GM12878 (cell line): Measurements from ENCODE around the gene MVK. TPM values are rescaled to one million over a fixed set of nuclear protein-coding genes. Genes with fewer than 3 reads are reported as not detected.

ENCODE experiments used
- ATAC-seq: fragments of 200-7000 bp; cut with Tn5 transposase; 3 replicates; pipeline ENCODE4 v1.9.1; 2020; ENCODE audit warnings: mild to moderate bottlenecking, moderate library complexity
- BruUV-seq: library from RNA; stranded (reverse); fragments of 400-500 nt; replicated peaks from 2 replicates; lab custom pipeline; 2021; lab: Mats Ljungman, UMichigan
- CTCF ChIA-PET: fragments of 300-600 bp; sonication (Branson Sonifier 250); formaldehyde crosslinking; extraction: SDS; loops from one replicate; lab custom pipeline; 2021; ENCODE audit warnings: inconsistent platforms; lab: Yijun Ruan, JAX
- POLR2A ChIA-PET: fragments of 350-600 bp; formaldehyde crosslinking; extraction: SDS; loops from one replicate; lab custom pipeline; 2021; ENCODE audit warnings: inconsistent platforms; lab: Charles Lee
- RAD21 ChIA-PET: fragments of 300-600 bp; sonication (Branson Sonifier 250); formaldehyde crosslinking; loops from one replicate; lab custom pipeline; 2023; ENCODE audit warnings: antibody characterized with exemption; ENCODE audit not compliant: unreplicated experiment; lab: Charles Lee
- SMC1A ChIA-PET: fragments of 300-600 bp; sonication (Branson Sonifier 250); formaldehyde crosslinking; loops from one replicate; lab custom pipeline; 2023; ENCODE audit not compliant: unreplicated experiment, uncharacterized antibody; lab: Charles Lee
- DNase-seq: peaks from one replicate; pipeline ENCODE4 v3.0.0-alpha.2; 2011; ENCODE audit warnings: low read depth, low spot score
- FAIRE-seq: peaks from 3 replicates; lab custom pipeline; 2011; peaks lifted over from hg19 to GRCh38; lab: Jason Lieb, UNC
- H2AFZ ChIP-seq: 2 replicates; pipeline ENCODE4 v1.6.0; 2011; ENCODE audit warnings: low read depth, low read length, control low read depth; ENCODE audit not compliant: control insufficient read depth
- H3K27ac ChIP-seq: 2 replicates; pipeline ENCODE4 v1.5.1; 2011; ENCODE audit warnings: control low read depth; ENCODE audit not compliant: control insufficient read depth, insufficient read depth
- H3K27me3 ChIP-seq, 2 experiments: replicated peaks in 1 of 2; 2 replicates each; pipeline versions ENCODE4 v1.6.0 to v1.6.1; 2011; ENCODE audit warnings: low read length in 1 of 2; ENCODE audit not compliant: control insufficient read depth in 2 of 2, insufficient read depth in 2 of 2
- H3K36me3 ChIP-seq, 2 experiments: 2 replicates each; pipeline ENCODE4 v1.5.1; 2011; ENCODE audit warnings: low read length in 1 of 2; ENCODE audit not compliant: control insufficient read depth in 2 of 2, insufficient read depth in 2 of 2
- H3K4me1 ChIP-seq: 2 replicates; pipeline ENCODE4 v1.6.1; 2011; ENCODE audit warnings: mild to moderate bottlenecking, low read length, moderate library complexity, mixed read lengths; ENCODE audit not compliant: control insufficient read depth, insufficient read depth
- H3K4me2 ChIP-seq: 2 replicates; pipeline ENCODE4 v1.6.0; 2011; ENCODE audit warnings: control low read depth; ENCODE audit not compliant: control insufficient read depth, insufficient read depth
- H3K4me3 ChIP-seq: fragments of 200-600 bp; sonication (generic); 2 replicates; pipeline ENCODE4 v1.5.1; 2016
- H3K79me2 ChIP-seq: 2 replicates; pipeline ENCODE4 v1.6.0; 2011; ENCODE audit warnings: low read length; ENCODE audit not compliant: control insufficient read depth, insufficient read depth
- H3K9ac ChIP-seq: 2 replicates; pipeline ENCODE4 v1.8.0; 2011; ENCODE audit warnings: low read length, control low read depth, mixed read lengths; ENCODE audit not compliant: control insufficient read depth, insufficient read depth
- H3K9me3 ChIP-seq: replicated peaks from 3 replicates; pipeline ENCODE4 v1.5.1; 2011; ENCODE audit warnings: mild to moderate bottlenecking, low read length; ENCODE audit not compliant: control insufficient read depth, insufficient read depth
- H4K20me1 ChIP-seq: 2 replicates; pipeline ENCODE4 v1.6.0; 2011; ENCODE audit not compliant: control insufficient read depth, insufficient read depth
- BHLHE40 ChIP-seq, 2 experiments: fragments of 450-650 bp in 1 of 2; IDR thresholded peaks; 2 replicates each; pipeline ENCODE4 v1.6.1; 2011 to 2017; ENCODE audit warnings: low read depth in 2 of 2, borderline replicate concordance in 1 of 2, improper control_type of control experiment in 1 of 2, low read length in 1 of 2, mild to moderate bottlenecking in 1 of 2
- CREB1 ChIP-seq: IDR thresholded peaks from 2 replicates; pipeline ENCODE4 v1.6.1; 2012; ENCODE audit warnings: low read depth, mild to moderate bottlenecking, inconsistent platforms
- EZH2 ChIP-seq: IDR thresholded peaks from 2 replicates; pipeline ENCODE4 v1.6.1; 2012; ENCODE audit warnings: low read depth, mild to moderate bottlenecking, control low read depth, inconsistent platforms, low read length, borderline replicate concordance; ENCODE audit not compliant: control insufficient read depth
- HDGF ChIP-seq: fragments of 450-650 bp; IDR thresholded peaks from 2 replicates; pipeline ENCODE4 v1.6.1; 2016; ENCODE audit warnings: antibody characterized with exemption
- JUND ChIP-seq: IDR thresholded peaks from 2 replicates; pipeline ENCODE4 v1.6.1; 2012; ENCODE audit warnings: low read depth, mild to moderate bottlenecking, low read length, improper control_type of control experiment, moderate library complexity
- NFXL1 ChIP-seq: fragments of 450-650 bp; IDR thresholded peaks from 2 replicates; pipeline ENCODE4 v1.6.1; 2017; ENCODE audit warnings: antibody characterized with exemption, mild to moderate bottlenecking, borderline replicate concordance
- NR2F1 ChIP-seq: fragments of 450-650 bp; conservative IDR thresholded peaks from 2 replicates; pipeline ENCODE4 v1.6.1; 2017; ENCODE audit warnings: mild to moderate bottlenecking
- NRF1 ChIP-seq: conservative IDR thresholded peaks from 2 replicates; pipeline ENCODE4 v1.6.1; 2011; ENCODE audit warnings: mild to moderate bottlenecking, low read depth, low read length, improper control_type of control experiment
- POLR2AphosphoS5 ChIP-seq: IDR thresholded peaks from 2 replicates; pipeline ENCODE4 v1.6.1; 2011; ENCODE audit warnings: mild to moderate bottlenecking, low read length, inconsistent platforms
- SMAD5 ChIP-seq: IDR thresholded peaks from 2 replicates; pipeline ENCODE4 v1.6.1; 2016; ENCODE audit warnings: antibody characterized with exemption, low read depth
- TCF3 ChIP-seq: IDR thresholded peaks from 2 replicates; pipeline ENCODE4 v1.6.1; 2012; ENCODE audit warnings: low read depth, mild to moderate bottlenecking, low read length, borderline replicate concordance; ENCODE audit not compliant: insufficient read depth
- ZNF274 ChIP-seq: IDR thresholded peaks from one replicate; pipeline ENCODE4 v1.8.0; 2011; ENCODE audit not compliant: insufficient read length, insufficient read depth
- WGBS: methylation state at CpG from one replicate; pipeline ENCODE4 v1.1.6; 2016; ENCODE audit warnings: low lambda C conversion rate; ENCODE audit not compliant: insufficient replicate concordance, insufficient coverage; ENCODE audit errors: missing lambda C conversion rate; 5-methylcytosine and 5-hydroxymethylcytosine counted together
- in situ Hi-C: fragments of 300-500 bp; cut with MboI; formaldehyde crosslinking; loops from 9 replicates; pipeline ENCODE4 v1.14.3; 2018; ENCODE audit warnings: mixed read lengths
- intact Hi-C: fragments of 100-400 bp; cut with micrococcal nuclease; formaldehyde crosslinking; loops from one replicate; pipeline ENCODE4 v1.14.2; 2022; ENCODE audit not compliant: unreplicated experiment
- polyA plus RNA-seq, 11 experiments: library from polyadenylated mRNA; depleted of rRNA in 4 of 11; unstranded in 6 of 11; stranded (reverse) in 5 of 11; fragments of >200 nt; fragmentation: Nextera tagmentation in 4 of 11; fragmentation: Illumina TruSeq in 1 of 11; extraction: Ambion mirVana in 4 of 11; extraction: Trizol in 1 of 11; gene quantifications; 1 replicate in 1 of 11; 2 replicates in 10 of 11; pipeline versions ENCODE4 v1.2.1 to v1.2.3, GENCODE V29; 2011 to 2016; ENCODE audit warnings: inconsistent platforms in 2 of 11, missing spikeins in 2 of 11, low read depth in 1 of 11
- total RNA-seq, 4 experiments: library from RNA; depleted of rRNA in 3 of 4; stranded (reverse); fragments of >200 nt in 3 of 4; fragmentation: Illumina TruSeq in 1 of 4; extraction: Trizol in 1 of 4; gene quantifications; 2 replicates each; pipeline versions ENCODE4 v1.2.1 to v1.2.3, GENCODE V29; 2013 to 2021
- TF ChIP-seq, protein P1 (sequence below): IDR thresholded peaks from 2 replicates; pipeline ENCODE4 v1.6.1; 2012; ENCODE audit warnings: low read depth, low read length, improper control_type of control experiment
- TF ChIP-seq, protein P2 (sequence below): IDR thresholded peaks from 2 replicates; pipeline ENCODE4 v1.6.1; 2012; ENCODE audit warnings: low read depth, low read length, improper control_type of control experiment
- TF ChIP-seq, protein P3 (sequence below): fragments of 450-650 bp; IDR thresholded peaks from 2 replicates; pipeline ENCODE4 v1.6.1; 2017; ENCODE audit warnings: borderline replicate concordance

MVK gene
- total and polyA plus RNA-seq, 10 of the 15 experiments (the other 5 are each of a cell fraction or from before 2014, with no cell fraction given), result 0.24 to 46.7 (median 31.9) TPM

DNA sequence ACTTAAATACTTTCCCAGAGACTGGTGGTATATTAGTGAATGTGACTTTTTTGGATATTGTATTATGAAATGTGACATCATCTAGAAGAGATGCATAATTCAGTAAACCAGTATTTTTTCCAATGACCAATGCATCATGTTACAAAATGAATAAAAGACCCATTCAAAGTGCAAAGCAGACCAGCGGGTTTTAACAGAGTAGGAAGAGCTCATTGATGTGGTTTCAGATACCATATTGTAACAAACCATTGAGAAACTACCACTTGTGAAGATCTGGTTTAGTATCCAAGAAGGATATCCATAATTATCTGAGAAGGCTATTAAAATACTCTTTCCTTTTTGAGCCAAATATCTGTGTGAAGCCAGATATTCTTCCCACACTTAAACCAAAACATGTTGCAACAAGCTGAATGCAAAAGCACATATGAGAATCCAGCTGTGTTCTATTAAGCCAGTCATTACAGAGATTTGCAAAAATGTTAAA, 47.7 kb downstream of the MVK start:
- TF ChIP-seq JUND, result no peak
- TF ChIP-seq, protein P1, sequence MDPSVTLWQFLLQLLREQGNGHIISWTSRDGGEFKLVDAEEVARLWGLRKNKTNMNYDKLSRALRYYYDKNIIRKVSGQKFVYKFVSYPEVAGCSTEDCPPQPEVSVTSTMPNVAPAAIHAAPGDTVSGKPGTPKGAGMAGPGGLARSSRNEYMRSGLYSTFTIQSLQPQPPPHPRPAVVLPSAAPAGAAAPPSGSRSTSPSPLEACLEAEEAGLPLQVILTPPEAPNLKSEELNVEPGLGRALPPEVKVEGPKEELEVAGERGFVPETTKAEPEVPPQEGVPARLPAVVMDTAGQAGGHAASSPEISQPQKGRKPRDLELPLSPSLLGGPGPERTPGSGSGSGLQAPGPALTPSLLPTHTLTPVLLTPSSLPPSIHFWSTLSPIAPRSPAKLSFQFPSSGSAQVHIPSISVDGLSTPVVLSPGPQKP, result no peak
- TF ChIP-seq ZNF274, result no peak
- no peak for TF ChIP-seq TCF3
- TF ChIP-seq NFXL1, result no peak
- TF ChIP-seq CREB1, result no peak
- no peak for TF ChIP-seq POLR2AphosphoS5
- TF ChIP-seq SMAD5, result no peak
- no peak for TF ChIP-seq BHLHE40 (IDR thresholded peaks at IDR 0.05; ENCODE audit: borderline replicate concordance in 1 of 2, low read depth in 2 of 2, low read length in 1 of 2)
- no peak for TF ChIP-seq EZH2
- TF ChIP-seq NRF1, result no peak
- TF ChIP-seq, protein P2, sequence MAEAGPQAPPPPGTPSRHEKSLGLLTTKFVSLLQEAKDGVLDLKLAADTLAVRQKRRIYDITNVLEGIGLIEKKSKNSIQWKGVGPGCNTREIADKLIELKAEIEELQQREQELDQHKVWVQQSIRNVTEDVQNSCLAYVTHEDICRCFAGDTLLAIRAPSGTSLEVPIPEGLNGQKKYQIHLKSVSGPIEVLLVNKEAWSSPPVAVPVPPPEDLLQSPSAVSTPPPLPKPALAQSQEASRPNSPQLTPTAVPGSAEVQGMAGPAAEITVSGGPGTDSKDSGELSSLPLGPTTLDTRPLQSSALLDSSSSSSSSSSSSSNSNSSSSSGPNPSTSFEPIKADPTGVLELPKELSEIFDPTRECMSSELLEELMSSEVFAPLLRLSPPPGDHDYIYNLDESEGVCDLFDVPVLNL, result no peak
- no peak for TF ChIP-seq HDGF
- no peak for TF ChIP-seq NR2F1
- TF ChIP-seq, protein P3, sequence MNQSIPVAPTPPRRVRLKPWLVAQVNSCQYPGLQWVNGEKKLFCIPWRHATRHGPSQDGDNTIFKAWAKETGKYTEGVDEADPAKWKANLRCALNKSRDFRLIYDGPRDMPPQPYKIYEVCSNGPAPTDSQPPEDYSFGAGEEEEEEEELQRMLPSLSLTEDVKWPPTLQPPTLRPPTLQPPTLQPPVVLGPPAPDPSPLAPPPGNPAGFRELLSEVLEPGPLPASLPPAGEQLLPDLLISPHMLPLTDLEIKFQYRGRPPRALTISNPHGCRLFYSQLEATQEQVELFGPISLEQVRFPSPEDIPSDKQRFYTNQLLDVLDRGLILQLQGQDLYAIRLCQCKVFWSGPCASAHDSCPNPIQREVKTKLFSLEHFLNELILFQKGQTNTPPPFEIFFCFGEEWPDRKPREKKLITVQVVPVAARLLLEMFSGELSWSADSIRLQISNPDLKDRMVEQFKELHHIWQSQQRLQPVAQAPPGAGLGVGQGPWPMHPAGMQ, result no peak
- peaks cover 2 to 4% of the 10 kb centered on the region in 2 experiments for H3K27me3 ChIP-seq
- no peaks in the 10 kb centered on the region for H4K20me1 ChIP-seq
- no peak overlapping the region for H3K27ac ChIP-seq
- no peak for ATAC-seq
- BruUV-seq, result no TSS peak
- no peaks in the 10 kb centered on the region for H3K4me1 ChIP-seq
- H3K4me3 ChIP-seq, result no peak overlapping the region
- ChIA-PET POLR2A (no interaction called here), RAD21 (no interaction called here), CTCF (no interaction called here), SMC1A (no interaction called here)
- in situ Hi-C loops, result no loop called here
- WGBS, result 0% methylated on average over 1 of the region's 1 CpG
- FAIRE-seq, result no peak
- no peak overlapping the region for H2AFZ ChIP-seq
- no peak overlapping the region for H3K9ac ChIP-seq
- intact Hi-C loops, result no loop called here
- DNase-seq, result no peak
- no peaks in the 10 kb centered on the region for H3K36me3 ChIP-seq
- no peaks in the 10 kb centered on the region for H3K79me2 ChIP-seq
- H3K4me2 ChIP-seq, result no peak overlapping the region
- no peaks in the 10 kb centered on the region for H3K9me3 ChIP-seq
